Measurements from ENCODE around the gene BECN2.

- no peak for TF ChIP-seq CTCF (IDR thresholded peaks at IDR 0.05)
- TF ChIP-seq POLR2A (IDR thresholded peaks at IDR 0.05), result no peak
- no peak for TF ChIP-seq EP300 (IDR thresholded peaks at IDR 0.05)
Observed at GRCh38 chr1:241934866-241935265, 22.7 kb upstream of the BECN2 start.
